Choroid plexus epithelial cell (primary cell): ENCODE data around the gene URB1.
"Not testable (repeated sequence)": the region's sequence is repeated elsewhere in the genome, so short reads cannot be mapped to it uniquely, and the experiment has no call there.

Source experiments
- DNase-seq: peaks from one replicate; pipeline ENCODE4 v3.0.0-alpha.2; 2010; ENCODE audit warnings: low read depth
- H3K4me3 ChIP-seq: 2 replicates; pipeline ENCODE4 v1.5.1; 2011; ENCODE audit warnings: low read depth, mild to moderate bottlenecking, control low read depth, low read length, moderate library complexity
- TF ChIP-seq, protein P1 (sequence below): conservative IDR thresholded peaks from 2 replicates; pipeline ENCODE4 v1.5.1; 2011; ENCODE audit warnings: low read depth, mild to moderate bottlenecking, control low read depth, inconsistent platforms, low read length, moderate library complexity

Gene URB1

DNA sequence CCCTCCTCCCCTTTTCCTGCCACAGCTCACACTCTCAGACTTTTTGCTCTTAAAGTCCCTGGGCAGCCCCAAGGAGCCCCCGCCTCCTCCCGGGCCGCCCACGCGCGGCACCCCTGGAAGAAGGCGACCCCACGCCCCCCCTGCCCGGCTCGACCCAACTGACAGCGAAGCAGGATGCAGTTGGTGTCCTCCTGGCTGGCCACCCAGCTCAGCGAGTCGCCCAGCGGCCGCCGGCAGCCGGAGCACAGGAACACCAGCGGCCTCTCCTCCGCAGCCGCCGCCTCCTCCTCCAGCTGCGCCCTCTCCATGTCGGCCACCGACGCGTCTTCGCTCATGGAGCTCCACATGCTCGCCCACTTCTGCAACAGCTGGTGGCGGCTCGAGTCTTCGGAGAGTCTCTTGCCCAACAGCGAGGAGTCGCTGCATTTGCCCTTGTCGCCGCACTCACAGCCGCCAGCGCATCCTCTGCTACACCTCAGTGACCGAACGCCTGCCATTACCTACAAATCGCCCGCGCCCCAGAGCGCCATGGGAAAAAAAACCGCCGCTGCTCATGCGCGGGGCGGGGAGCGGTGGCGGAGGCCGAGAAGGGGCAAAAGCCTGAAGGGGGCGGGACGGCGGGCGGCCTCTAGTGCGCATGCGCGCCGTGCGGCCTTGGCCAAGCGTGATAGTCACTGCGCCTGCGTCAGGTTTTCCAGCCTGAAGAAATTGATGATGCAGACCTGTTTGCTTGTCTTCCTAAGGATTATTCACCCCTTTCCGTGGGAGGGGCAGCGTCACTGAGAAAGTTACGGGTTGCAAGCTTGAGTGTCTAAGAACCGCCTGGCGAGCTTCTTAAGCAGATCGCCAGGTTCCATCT, 114.1 kb downstream of the URB1 start, which contains the start of gene MIS18A:
TSS of gene MIS18A (minus strand) at position 532 of the 859 bp plus-strand sequence. CDS start at position 497, 35 bp downstream.
- peak; percentile 96 for DNase-seq
- H3K4me3 ChIP-seq: peak within 1 kb of the TSS; percentile 95
- TF ChIP-seq, protein P1, sequence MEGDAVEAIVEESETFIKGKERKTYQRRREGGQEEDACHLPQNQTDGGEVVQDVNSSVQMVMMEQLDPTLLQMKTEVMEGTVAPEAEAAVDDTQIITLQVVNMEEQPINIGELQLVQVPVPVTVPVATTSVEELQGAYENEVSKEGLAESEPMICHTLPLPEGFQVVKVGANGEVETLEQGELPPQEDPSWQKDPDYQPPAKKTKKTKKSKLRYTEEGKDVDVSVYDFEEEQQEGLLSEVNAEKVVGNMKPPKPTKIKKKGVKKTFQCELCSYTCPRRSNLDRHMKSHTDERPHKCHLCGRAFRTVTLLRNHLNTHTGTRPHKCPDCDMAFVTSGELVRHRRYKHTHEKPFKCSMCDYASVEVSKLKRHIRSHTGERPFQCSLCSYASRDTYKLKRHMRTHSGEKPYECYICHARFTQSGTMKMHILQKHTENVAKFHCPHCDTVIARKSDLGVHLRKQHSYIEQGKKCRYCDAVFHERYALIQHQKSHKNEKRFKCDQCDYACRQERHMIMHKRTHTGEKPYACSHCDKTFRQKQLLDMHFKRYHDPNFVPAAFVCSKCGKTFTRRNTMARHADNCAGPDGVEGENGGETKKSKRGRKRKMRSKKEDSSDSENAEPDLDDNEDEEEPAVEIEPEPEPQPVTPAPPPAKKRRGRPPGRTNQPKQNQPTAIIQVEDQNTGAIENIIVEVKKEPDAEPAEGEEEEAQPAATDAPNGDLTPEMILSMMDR: peak; percentile 11

DNA sequence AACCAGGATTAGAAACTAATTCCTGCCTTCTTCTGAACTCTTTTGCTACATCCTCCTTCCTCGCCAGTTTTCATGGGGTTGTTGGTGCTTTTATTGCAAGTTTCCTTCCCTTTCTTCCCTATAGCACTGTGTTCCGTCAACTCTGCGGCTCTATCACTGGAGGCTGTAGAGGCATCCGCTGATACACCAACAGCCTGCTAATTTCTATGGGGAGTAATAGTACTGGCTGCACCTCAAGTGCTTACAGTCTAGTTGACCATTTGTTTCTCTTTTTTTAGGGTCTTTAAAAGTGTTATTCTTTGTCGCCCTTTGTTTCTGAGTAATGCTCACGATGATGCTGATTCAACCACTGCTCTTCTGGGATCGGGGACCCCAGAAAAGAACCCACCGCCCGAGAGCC, 114.7 kb downstream of the URB1 start:
- TF ChIP-seq, protein P1: no peak
- peak; percentile 26 for DNase-seq
- H3K4me3 ChIP-seq: peak overlapping the region; percentile 95

DNA sequence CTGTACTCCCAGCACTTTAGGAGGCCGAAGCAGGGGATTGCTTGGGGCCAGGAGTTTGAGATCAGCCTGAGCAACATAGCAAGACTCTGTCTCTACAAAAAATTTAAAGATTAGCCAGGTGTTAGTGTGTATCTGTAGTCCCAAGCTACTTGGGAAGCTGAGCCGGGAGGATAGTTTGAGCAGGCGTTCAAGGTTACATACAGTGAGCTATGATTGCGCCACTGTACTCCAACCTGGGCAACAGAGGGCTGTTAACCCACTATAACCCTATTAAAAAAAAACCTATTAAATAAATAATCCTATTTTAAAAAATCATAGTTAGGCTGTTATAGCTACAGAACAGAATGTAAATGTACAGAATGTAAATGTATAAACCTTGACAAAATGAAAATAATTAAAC, 116.1 kb downstream of the URB1 start:
- no peak overlapping the region for H3K4me3 ChIP-seq
- no peak for DNase-seq
- TF ChIP-seq, protein P1: no peak

DNA sequence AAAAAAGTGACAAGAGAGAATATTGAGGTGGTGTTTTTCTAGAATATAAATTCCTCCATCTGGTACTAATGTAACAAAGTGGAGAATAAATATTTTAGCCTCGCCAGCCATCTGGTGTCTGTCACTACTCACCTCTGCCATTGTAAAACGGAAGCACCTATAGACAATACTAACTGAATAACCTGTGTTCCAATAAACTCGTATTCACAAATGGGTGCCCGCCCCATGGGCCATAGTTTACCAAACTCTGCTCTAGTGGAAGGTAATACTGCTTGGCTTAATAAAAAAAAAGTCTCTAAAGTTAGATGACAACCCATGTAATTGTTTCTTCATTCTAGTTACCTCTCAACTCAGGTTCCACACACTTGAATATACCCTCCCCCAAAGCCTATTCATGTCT, 122.1 kb downstream of the URB1 start:
- DNase-seq: no peak
- TF ChIP-seq, protein P1: no peak
- H3K4me3 ChIP-seq: no peak overlapping the region

DNA sequence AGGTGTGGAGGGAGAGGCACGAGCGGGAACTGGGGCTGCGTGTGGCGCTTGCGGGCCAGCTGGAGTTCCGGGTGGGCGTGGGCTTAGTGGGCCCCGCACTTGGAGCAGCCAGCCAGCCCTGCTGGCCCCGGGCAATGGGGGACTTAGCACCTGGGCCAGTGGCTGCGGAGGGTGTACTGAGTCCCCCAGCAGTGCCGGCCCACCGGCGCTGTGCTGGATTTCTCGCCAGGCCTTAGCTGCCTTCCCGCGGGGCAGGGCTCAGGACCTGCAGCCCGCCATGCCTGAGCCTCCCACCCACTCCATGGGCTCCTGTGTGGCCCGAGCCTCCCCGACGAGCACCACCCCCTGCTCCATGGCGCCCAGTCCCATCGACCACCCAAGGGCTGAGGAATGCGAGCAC, 127.5 kb downstream of the URB1 start:
- DNase-seq, H3K4me3 ChIP-seq: not testable (repeated sequence)

DNA sequence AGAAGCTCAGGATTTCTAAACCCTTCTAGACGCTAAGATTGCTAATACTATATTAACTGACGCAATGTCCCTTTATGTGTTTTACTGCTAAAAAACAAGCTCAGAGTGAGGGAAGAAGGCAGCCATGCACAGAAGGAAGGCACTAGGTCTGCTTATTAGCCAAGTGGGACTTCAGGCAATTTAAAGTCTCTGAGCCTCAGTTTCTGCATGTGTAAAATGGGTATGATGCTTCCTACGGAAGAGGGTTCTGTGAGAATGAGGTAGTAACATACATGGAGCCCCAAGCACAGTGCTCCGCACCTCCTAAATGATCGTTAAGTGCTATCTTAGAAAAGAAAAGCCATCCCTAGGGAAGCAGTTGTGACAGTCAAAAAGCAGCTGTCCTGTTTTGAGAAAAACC, 130.9 kb downstream of the URB1 start:
- DNase-seq: no peak
- no peak overlapping the region for H3K4me3 ChIP-seq
- TF ChIP-seq, protein P1: no peak
